ENCODE results near the gene MDFI.

MDFI gene

DNA sequence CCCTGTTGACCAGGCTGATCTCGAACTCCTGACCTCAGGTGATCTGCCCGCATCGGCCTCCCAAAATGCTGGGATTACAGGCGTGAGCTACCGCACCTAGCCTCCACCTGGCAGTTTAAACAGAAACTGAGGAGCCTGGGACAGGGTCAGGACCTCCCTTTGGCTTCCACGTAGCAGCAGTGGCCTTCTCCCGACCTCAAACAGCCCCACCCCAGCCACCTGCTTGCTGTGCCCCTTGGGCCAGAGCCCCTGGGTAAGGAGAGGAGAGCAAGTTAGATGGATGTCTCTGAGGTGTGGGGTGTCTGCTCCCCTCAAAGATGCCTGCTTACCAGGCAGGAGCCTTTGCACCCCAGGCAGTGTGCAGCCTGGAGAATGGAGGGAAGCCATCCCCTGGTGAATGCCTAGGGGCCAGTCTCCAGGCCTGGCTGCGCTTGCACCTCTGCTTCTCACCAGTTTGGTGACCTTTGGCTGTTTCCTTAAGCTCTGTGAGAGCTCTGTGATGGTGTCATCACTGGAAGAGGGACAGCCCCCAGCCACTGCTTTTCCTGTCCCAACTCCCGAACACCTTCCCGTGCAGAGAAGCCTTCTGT is 42.1 kb upstream of the MDFI start:
- H3K36me3 ChIP-seq (ENCODE audit: insufficient read depth, low read length): peaks cover 26% of the 10 kb centered on the region

GRCh38 chr6:41596807-41597206 is 41.5 kb upstream of the MDFI start:
- no peak overlapping the region for H3K4me3 ChIP-seq (ENCODE audit: low read depth in 1 of 2, low read length in 2 of 2)
- no peaks in the 10 kb centered on the region for H3K27me3 ChIP-seq (ENCODE audit: control insufficient read depth in 1 of 2, insufficient read depth in 2 of 2, low read length in 2 of 2)
- no peak overlapping the region for H3K27ac ChIP-seq (ENCODE audit: low read depth, low read length)
- H3K36me3 ChIP-seq (ENCODE audit: insufficient read depth, low read length): peaks cover 20% of the 10 kb centered on the region
- H3K9ac ChIP-seq (ENCODE audit: low read length): no peak overlapping the region
- no peaks in the 10 kb centered on the region for H3K9me3 ChIP-seq (ENCODE audit: low read length)
- H3K4me1 ChIP-seq (ENCODE audit: insufficient read depth, low read length): peaks cover 1% of the 10 kb centered on the region

More for the DNA sequence above, 42.1 kb upstream of the MDFI start:
- Histone ChIP-seq H3K27ac (ENCODE audit: low read depth, low read length) (no peak overlapping the region), H3K4me1 (ENCODE audit: insufficient read depth, low read length) (no peaks in the 10 kb centered on the region), H3K27me3 (ENCODE audit: control insufficient read depth in 1 of 2, insufficient read depth in 2 of 2, low read length in 2 of 2) (no peaks in the 10 kb centered on the region), H3K4me3 (ENCODE audit: low read depth in 1 of 2, low read length in 2 of 2) (no peak overlapping the region), H3K9ac (ENCODE audit: low read length) (no peak overlapping the region), H3K9me3 (ENCODE audit: low read length) (no peaks in the 10 kb centered on the region)

- Histone ChIP-seq H3K36me3 (ENCODE audit: insufficient read depth, low read length) (peaks cover 19% of the 10 kb centered on the region), H3K4me1 (ENCODE audit: insufficient read depth, low read length) (peaks cover 7% of the 10 kb centered on the region), H3K27ac (ENCODE audit: low read depth, low read length) (no peak overlapping the region), H3K27me3 (ENCODE audit: control insufficient read depth in 1 of 2, insufficient read depth in 2 of 2, low read length in 2 of 2) (no peaks in the 10 kb centered on the region), H3K4me3 (ENCODE audit: low read depth in 1 of 2, low read length in 2 of 2) (no peak overlapping the region), H3K9ac (ENCODE audit: low read length) (no peak overlapping the region), H3K9me3 (ENCODE audit: low read length) (no peaks in the 10 kb centered on the region)
These were observed 40.8 kb upstream of the MDFI start for GRCh38 chr6:41597246-41598000.

GRCh38 chr6:41598670-41599014 is 39.6 kb upstream of the MDFI start:
- Histone ChIP-seq H3K4me1 (ENCODE audit: insufficient read depth, low read length) (peaks cover 15% of the 10 kb centered on the region), H3K27me3 (ENCODE audit: control insufficient read depth in 1 of 2, insufficient read depth in 2 of 2, low read length in 2 of 2) (no peaks in the 10 kb centered on the region), H3K27ac (ENCODE audit: low read depth, low read length) (no peak overlapping the region), H3K9ac (ENCODE audit: low read length) (no peak overlapping the region), H3K9me3 (ENCODE audit: low read length) (no peaks in the 10 kb centered on the region), H3K36me3 (ENCODE audit: insufficient read depth, low read length) (peaks cover 19% of the 10 kb centered on the region), H3K4me3 (ENCODE audit: low read depth in 1 of 2, low read length in 2 of 2) (no peak overlapping the region)

DNA sequence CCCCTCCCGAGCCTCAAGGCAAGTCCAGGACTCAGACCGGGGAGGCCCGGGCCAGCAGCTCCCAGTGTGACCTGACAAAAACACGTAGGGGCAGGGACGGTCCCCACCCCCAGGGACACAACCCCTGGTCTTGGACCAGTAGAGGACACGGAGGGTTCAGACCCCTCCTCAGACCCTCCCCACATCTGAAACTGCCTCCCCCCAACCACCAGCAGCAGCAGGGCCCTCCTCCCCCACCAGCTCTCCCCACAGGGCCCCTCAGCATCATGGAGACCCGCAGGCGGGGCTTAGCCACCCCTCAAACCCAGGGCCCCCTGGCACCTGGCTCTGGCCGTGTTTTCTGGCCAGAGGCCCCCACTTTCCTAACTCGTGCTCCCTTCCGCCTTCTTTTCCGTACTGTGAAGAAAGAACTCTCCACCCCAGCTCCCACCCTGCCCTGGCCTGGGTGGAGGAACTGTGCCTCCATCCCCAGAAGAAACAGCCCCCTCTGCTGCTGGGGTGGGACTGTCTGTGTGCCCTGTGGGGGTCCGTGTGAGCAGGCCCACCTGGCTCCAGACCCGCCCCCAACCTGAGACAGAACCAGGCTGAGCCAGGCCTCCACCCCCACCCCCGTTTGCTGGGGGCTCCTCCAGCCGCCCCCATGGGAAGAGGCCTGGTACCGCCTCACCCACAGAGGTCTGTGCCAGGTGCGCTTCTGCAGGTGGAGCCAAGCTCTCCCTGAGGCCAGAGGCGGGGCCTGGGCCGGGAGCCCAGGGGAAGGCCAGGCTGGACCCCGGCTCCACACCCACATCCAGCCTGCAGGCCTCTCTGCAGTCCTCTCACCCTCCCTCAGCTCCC is 39.0 kb upstream of the MDFI start:
- H3K9ac ChIP-seq (ENCODE audit: low read length): no peak overlapping the region
- H3K27me3 ChIP-seq (ENCODE audit: control insufficient read depth in 1 of 2, insufficient read depth in 2 of 2, low read length in 2 of 2): no peaks in the 10 kb centered on the region
- no peaks in the 10 kb centered on the region for H3K9me3 ChIP-seq (ENCODE audit: low read length)
- H3K36me3 ChIP-seq (ENCODE audit: insufficient read depth, low read length): peaks cover 19% of the 10 kb centered on the region
- peaks cover 18% of the 10 kb centered on the region for H3K4me1 ChIP-seq (ENCODE audit: insufficient read depth, low read length)
- H3K27ac ChIP-seq (ENCODE audit: low read depth, low read length): no peak overlapping the region
- no peak overlapping the region for H3K4me3 ChIP-seq (ENCODE audit: low read depth in 1 of 2, low read length in 2 of 2)

- Histone ChIP-seq H3K36me3 (ENCODE audit: insufficient read depth, low read length) (peaks cover 16% of the 10 kb centered on the region), H3K4me3 (ENCODE audit: low read depth in 1 of 2, low read length in 2 of 2) (no peak overlapping the region)
These were observed 38.3 kb upstream of the MDFI start for GRCh38 chr6:41599852-41600445.

DNA sequence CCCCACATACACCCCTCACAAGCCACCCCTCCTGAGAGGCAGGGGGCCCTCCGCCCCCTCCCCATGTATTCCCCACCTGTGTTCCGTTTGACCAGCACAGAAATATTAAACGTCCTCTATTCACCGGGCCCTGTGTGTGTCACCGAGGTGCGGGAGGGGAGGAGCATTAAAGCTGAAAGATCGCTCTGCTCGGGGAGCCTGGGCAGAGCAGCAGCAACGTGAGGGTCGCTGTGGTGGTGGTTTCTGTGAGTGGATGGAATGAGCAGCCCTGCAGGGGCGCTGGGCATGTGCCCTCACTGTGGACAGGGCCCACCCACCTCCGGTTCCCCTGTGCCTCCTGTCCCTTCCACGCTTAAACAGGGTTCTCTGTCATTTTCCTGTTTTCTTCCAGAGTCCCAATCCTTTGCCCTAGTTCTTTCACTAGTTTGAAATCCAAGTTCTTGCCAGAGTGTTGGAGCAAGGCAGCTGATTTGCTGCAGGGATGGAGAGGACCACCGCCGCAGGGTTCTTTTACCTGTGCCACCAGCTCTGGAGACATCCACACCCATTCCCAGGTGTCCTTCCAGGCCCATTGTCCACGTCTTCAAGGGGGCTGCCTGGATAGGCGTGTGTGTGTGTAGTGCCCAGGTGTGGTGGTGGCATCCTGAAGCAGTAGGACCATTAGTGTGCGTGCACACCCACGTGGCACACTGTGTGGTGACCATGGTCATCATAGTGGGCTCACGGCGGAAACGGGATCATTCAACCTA is 37.6 kb upstream of the MDFI start:
- H3K9me3 ChIP-seq (ENCODE audit: low read length): no peaks in the 10 kb centered on the region
- H3K27ac ChIP-seq (ENCODE audit: low read depth, low read length): no peak overlapping the region
- H3K9ac ChIP-seq (ENCODE audit: low read length): no peak overlapping the region
- no peak overlapping the region for H3K4me3 ChIP-seq (ENCODE audit: low read depth in 1 of 2, low read length in 2 of 2)
- peaks cover 18% of the 10 kb centered on the region for H3K4me1 ChIP-seq (ENCODE audit: insufficient read depth, low read length)
- peaks cover 14% of the 10 kb centered on the region for H3K36me3 ChIP-seq (ENCODE audit: insufficient read depth, low read length)
- H3K27me3 ChIP-seq (ENCODE audit: control insufficient read depth in 1 of 2, insufficient read depth in 2 of 2, low read length in 2 of 2): no peaks in the 10 kb centered on the region

More at GRCh38 chr6:41599852-41600445, 38.3 kb upstream of the MDFI start:
- Histone ChIP-seq H3K27ac (ENCODE audit: low read depth, low read length) (no peak overlapping the region), H3K27me3 (ENCODE audit: control insufficient read depth in 1 of 2, insufficient read depth in 2 of 2, low read length in 2 of 2) (no peaks in the 10 kb centered on the region), H3K4me1 (ENCODE audit: insufficient read depth, low read length) (peaks cover 18% of the 10 kb centered on the region), H3K9ac (ENCODE audit: low read length) (no peak overlapping the region), H3K9me3 (ENCODE audit: low read length) (no peaks in the 10 kb centered on the region)

- peaks cover 12% of the 10 kb centered on the region for H3K36me3 ChIP-seq (ENCODE audit: insufficient read depth, low read length)
- H3K9ac ChIP-seq (ENCODE audit: low read length): no peak overlapping the region
- H3K27ac ChIP-seq (ENCODE audit: low read depth, low read length): no peak overlapping the region
- H3K27me3 ChIP-seq (ENCODE audit: control insufficient read depth in 1 of 2, insufficient read depth in 2 of 2, low read length in 2 of 2): no peaks in the 10 kb centered on the region
- H3K9me3 ChIP-seq (ENCODE audit: low read length): no peaks in the 10 kb centered on the region
- no peak overlapping the region for H3K4me3 ChIP-seq (ENCODE audit: low read depth in 1 of 2, low read length in 2 of 2)
- H3K4me1 ChIP-seq (ENCODE audit: insufficient read depth, low read length): peaks cover 18% of the 10 kb centered on the region
These were observed 37.1 kb upstream of the MDFI start for GRCh38 chr6:41601248-41601549.

- peak overlapping the region; percentile 78 for H3K27ac ChIP-seq (ENCODE audit: low read depth, low read length)
- no peaks in the 10 kb centered on the region for H3K27me3 ChIP-seq (ENCODE audit: control insufficient read depth in 1 of 2, insufficient read depth in 2 of 2, low read length in 2 of 2)
- H3K4me3 ChIP-seq (ENCODE audit: low read depth in 1 of 2, low read length in 2 of 2): no peak overlapping the region
- peaks cover 18% of the 10 kb centered on the region for H3K4me1 ChIP-seq (ENCODE audit: insufficient read depth, low read length)
- H3K36me3 ChIP-seq (ENCODE audit: insufficient read depth, low read length): no peaks in the 10 kb centered on the region
- H3K9ac ChIP-seq (ENCODE audit: low read length): no peak overlapping the region
- H3K9me3 ChIP-seq (ENCODE audit: low read length): no peaks in the 10 kb centered on the region
These were observed 35.9 kb upstream of the MDFI start for GRCh38 chr6:41602422-41602743.

DNA sequence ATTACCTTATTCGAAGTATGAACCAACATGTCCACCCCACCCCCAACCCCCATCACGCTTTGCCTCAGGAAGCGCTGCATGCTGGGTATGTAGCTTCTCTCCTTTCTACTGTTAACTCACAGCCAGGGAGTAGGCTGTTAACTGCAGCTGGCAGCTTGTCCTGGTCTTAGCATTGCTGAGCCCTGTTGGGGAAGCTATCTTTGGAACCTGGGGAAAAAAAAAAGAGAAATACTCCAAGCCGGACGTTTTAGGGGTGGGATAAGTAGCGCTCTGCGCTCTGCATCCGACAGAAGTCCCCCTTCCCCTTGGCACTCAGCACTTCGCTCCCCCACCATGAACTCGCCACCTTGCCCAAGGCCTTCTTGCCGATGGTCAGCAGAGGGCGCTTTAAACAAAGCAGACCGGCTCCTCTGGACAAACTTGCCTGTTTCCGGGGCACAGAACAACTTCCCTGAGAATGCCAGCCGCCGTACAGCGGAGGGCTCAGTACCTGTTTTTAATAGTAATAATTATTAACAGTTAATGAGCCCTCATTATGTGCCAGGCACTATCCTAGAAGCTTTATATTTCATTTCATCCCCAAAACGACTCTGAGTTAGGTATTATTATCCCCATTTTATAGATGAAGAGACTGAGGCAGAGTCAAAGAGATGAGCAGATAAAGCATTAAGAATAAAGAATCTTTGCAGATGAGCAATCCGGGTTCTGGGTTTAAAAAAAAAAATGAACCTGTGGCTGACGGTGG is 35.2 kb upstream of the MDFI start:
- Histone ChIP-seq H3K9me3 (ENCODE audit: low read length) (no peaks in the 10 kb centered on the region), H3K27me3 (ENCODE audit: control insufficient read depth in 1 of 2, insufficient read depth in 2 of 2, low read length in 2 of 2) (no peaks in the 10 kb centered on the region), H3K36me3 (ENCODE audit: insufficient read depth, low read length) (no peaks in the 10 kb centered on the region), H3K4me1 (ENCODE audit: insufficient read depth, low read length) (peaks cover 18% of the 10 kb centered on the region), H3K27ac (ENCODE audit: low read depth, low read length) (peak overlapping the region; percentile 78), H3K4me3 (ENCODE audit: low read depth in 1 of 2, low read length in 2 of 2) (peak overlapping the region; percentile 14 to 24), H3K9ac (ENCODE audit: low read length) (no peak overlapping the region)

Data from muscle layer of colon (tissue), 2 donors.